ENCODE measurements around the gene FAM236B. TPM values are rescaled to one million over a fixed set of nuclear protein-coding genes. Genes with fewer than 3 reads are reported as not detected.
A peak's percentile ranks its signal among the peaks of the same experiment; 100 is the strongest.
"Not testable (repeated sequence)": the region's sequence is repeated elsewhere in the genome, so short reads cannot be mapped to it uniquely, and the experiment has no call there.

FAM236B gene
- total and polyA plus RNA-seq, 10 of the 15 experiments (the other 5 are each of a cell fraction or from before 2014, with no cell fraction given) = not detected

DNA sequence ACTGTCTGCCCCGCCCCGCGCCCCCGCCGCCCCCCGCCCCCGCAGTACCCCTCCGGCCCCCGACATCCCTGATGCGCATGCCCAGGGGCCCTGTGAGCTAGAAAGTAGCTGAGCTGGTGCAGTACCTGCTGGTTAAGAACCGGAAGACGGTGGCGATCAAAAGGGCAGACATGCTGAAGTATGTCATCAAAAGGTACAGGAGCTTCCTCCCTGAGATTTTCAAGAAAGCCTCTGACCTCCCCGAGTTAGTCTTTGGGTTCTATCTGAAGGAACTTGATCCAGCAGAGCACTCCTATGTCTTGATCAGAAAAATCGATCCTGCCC lies 5.0 kb downstream of the FAM236B start:
- SMC1A ChIA-PET (ENCODE audit: uncharacterized antibody, unreplicated experiment); H3K4me3 ChIP-seq; H3K4me1 ChIP-seq (ENCODE audit: control insufficient read depth, insufficient read depth, low read length); H3K27me3 ChIP-seq (replicated peaks in 1 of 2; ENCODE audit: control insufficient read depth in 2 of 2, insufficient read depth in 2 of 2, low read length in 1 of 2); H2AFZ ChIP-seq (ENCODE audit: control insufficient read depth, low read depth, low read length); FAIRE-seq; H3K79me2 ChIP-seq (ENCODE audit: control insufficient read depth, insufficient read depth, low read length); H3K36me3 ChIP-seq (ENCODE audit: control insufficient read depth in 2 of 2, insufficient read depth in 2 of 2, low read length in 1 of 2); H3K27ac ChIP-seq (ENCODE audit: control insufficient read depth, insufficient read depth); DNase-seq (ENCODE audit: low read depth, low spot score); BruUV-seq (replicated peaks); H3K9me3 ChIP-seq (replicated peaks; ENCODE audit: control insufficient read depth, insufficient read depth, low read length); H3K9ac ChIP-seq (ENCODE audit: control insufficient read depth, insufficient read depth, low read length); H3K4me2 ChIP-seq (ENCODE audit: control insufficient read depth, insufficient read depth); H4K20me1 ChIP-seq (ENCODE audit: control insufficient read depth, insufficient read depth); in situ Hi-C loops (cut with MboI); CTCF ChIA-PET; POLR2A ChIA-PET; RAD21 ChIA-PET (ENCODE audit: unreplicated experiment); intact Hi-C loops (cut with micrococcal nuclease; ENCODE audit: unreplicated experiment): not testable (repeated sequence)
- no CpG with 5 or more reads among the region's 15 CpGs for WGBS (ENCODE audit: insufficient coverage, insufficient replicate concordance, low lambda C conversion rate, missing lambda C conversion rate)
- ATAC-seq = peak; percentile 73

DNA sequence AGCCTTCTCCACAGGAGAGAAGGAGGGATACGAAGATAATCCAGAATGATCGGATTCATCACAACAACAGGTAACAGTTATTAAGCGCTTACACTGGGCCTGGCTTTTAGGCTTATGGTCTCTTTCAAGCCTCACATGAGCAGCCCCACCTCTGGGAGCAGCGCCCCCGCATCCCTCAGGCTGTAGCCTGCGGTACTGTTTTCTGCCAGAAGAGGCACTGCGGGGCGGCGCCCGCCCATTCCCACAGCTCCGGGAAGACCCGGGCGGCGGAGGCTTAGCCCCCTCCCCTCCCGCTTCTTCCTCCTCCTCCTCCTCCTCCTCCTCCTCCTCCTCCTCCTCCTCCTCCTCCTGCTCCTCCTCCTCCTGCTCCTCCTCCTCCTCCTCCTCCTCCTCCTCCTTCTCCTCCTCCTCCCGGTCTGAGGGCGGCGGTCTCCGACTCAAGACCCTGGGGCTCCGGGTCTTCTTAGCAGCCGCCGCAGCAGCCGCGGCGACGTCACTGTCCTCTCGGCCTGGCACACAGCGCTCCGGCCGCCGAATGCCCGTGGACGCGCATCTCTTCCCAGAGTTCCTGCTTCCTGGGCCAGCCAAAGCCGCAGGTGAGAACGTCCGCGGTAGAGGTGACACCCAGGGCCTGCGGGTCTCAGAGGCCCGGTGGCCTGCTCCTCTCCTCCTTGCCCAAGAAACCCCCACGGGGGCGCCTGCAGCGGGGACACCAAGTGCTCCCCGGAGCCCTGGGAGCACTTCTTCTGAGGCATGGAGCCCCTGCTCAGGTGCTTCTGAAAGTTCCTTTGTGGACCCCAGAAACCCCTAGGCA lies 5.6 kb downstream of the FAM236B start, which contains the start of gene DMRTC1B:
Gene DMRTC1B (plus strand): TSS at position 238 of the 814 bp plus-strand sequence. CDS start 68,246 bp downstream, outside the sequence.
- H3K9ac ChIP-seq (ENCODE audit: control insufficient read depth, insufficient read depth, low read length); H3K4me2 ChIP-seq (ENCODE audit: control insufficient read depth, insufficient read depth); intact Hi-C loops (cut with micrococcal nuclease; ENCODE audit: unreplicated experiment); DNase-seq (ENCODE audit: low read depth, low spot score); H3K36me3 ChIP-seq (ENCODE audit: control insufficient read depth in 2 of 2, insufficient read depth in 2 of 2, low read length in 1 of 2); H3K27me3 ChIP-seq (replicated peaks in 1 of 2; ENCODE audit: control insufficient read depth in 2 of 2, insufficient read depth in 2 of 2, low read length in 1 of 2); RAD21 ChIA-PET (ENCODE audit: unreplicated experiment); H3K4me1 ChIP-seq (ENCODE audit: control insufficient read depth, insufficient read depth, low read length); in situ Hi-C loops (cut with MboI); SMC1A ChIA-PET (ENCODE audit: uncharacterized antibody, unreplicated experiment); H3K79me2 ChIP-seq (ENCODE audit: control insufficient read depth, insufficient read depth, low read length); H4K20me1 ChIP-seq (ENCODE audit: control insufficient read depth, insufficient read depth); H3K9me3 ChIP-seq (replicated peaks; ENCODE audit: control insufficient read depth, insufficient read depth, low read length); H2AFZ ChIP-seq (ENCODE audit: control insufficient read depth, low read depth, low read length); H3K4me3 ChIP-seq; CTCF ChIA-PET; POLR2A ChIA-PET; BruUV-seq (replicated peaks); H3K27ac ChIP-seq (ENCODE audit: control insufficient read depth, insufficient read depth): not testable (repeated sequence)
- no CpG with 5 or more reads among the region's 44 CpGs for WGBS (ENCODE audit: insufficient coverage, insufficient replicate concordance, low lambda C conversion rate, missing lambda C conversion rate)
- peak; percentile 38 for FAIRE-seq
- ATAC-seq = peak; percentile 88

DNA sequence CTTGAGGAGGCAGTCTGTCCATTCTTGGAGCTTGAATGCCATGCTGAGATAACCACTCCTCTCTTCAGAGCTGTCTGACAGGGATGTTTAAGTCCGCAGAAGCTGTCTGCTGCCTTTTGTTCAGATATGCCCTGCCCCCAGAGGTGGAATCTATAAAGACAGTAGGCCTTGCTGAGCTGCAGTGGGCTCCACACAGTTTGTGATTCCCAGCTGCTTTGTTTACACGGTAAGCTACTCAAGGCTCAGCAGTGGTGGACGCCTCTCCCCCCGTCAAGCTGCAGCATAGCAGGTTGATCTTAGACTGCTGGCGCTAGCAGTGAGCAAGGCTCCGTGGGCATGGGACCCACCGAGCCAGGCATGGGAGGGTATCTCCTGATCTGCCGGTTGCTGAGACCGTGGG lies 22.0 kb downstream of the FAM236B start:
- H3K4me2 ChIP-seq (ENCODE audit: control insufficient read depth, insufficient read depth); POLR2A ChIA-PET; RAD21 ChIA-PET (ENCODE audit: unreplicated experiment); DNase-seq (ENCODE audit: low read depth, low spot score); H3K9me3 ChIP-seq (replicated peaks; ENCODE audit: control insufficient read depth, insufficient read depth, low read length); intact Hi-C loops (cut with micrococcal nuclease; ENCODE audit: unreplicated experiment); H2AFZ ChIP-seq (ENCODE audit: control insufficient read depth, low read depth, low read length); H3K36me3 ChIP-seq (ENCODE audit: control insufficient read depth in 2 of 2, insufficient read depth in 2 of 2, low read length in 1 of 2); CTCF ChIA-PET; H3K4me1 ChIP-seq (ENCODE audit: control insufficient read depth, insufficient read depth, low read length); SMC1A ChIA-PET (ENCODE audit: uncharacterized antibody, unreplicated experiment); ATAC-seq; H3K27me3 ChIP-seq (replicated peaks in 1 of 2; ENCODE audit: control insufficient read depth in 2 of 2, insufficient read depth in 2 of 2, low read length in 1 of 2); H3K79me2 ChIP-seq (ENCODE audit: control insufficient read depth, insufficient read depth, low read length); H3K27ac ChIP-seq (ENCODE audit: control insufficient read depth, insufficient read depth); H4K20me1 ChIP-seq (ENCODE audit: control insufficient read depth, insufficient read depth); FAIRE-seq; in situ Hi-C loops (cut with MboI); H3K9ac ChIP-seq (ENCODE audit: control insufficient read depth, insufficient read depth, low read length); BruUV-seq (replicated peaks); H3K4me3 ChIP-seq: not testable (repeated sequence)
- no CpG with 5 or more reads among the region's 9 CpGs for WGBS (ENCODE audit: insufficient coverage, insufficient replicate concordance, low lambda C conversion rate, missing lambda C conversion rate)

- H3K36me3 ChIP-seq (ENCODE audit: control insufficient read depth in 2 of 2, insufficient read depth in 2 of 2, low read length in 1 of 2); H3K9me3 ChIP-seq (replicated peaks; ENCODE audit: control insufficient read depth, insufficient read depth, low read length); SMC1A ChIA-PET (ENCODE audit: uncharacterized antibody, unreplicated experiment); RAD21 ChIA-PET (ENCODE audit: unreplicated experiment); ATAC-seq; H3K4me1 ChIP-seq (ENCODE audit: control insufficient read depth, insufficient read depth, low read length); DNase-seq (ENCODE audit: low read depth, low spot score); H4K20me1 ChIP-seq (ENCODE audit: control insufficient read depth, insufficient read depth); BruUV-seq (replicated peaks); H2AFZ ChIP-seq (ENCODE audit: control insufficient read depth, low read depth, low read length); FAIRE-seq; H3K27me3 ChIP-seq (replicated peaks in 1 of 2; ENCODE audit: control insufficient read depth in 2 of 2, insufficient read depth in 2 of 2, low read length in 1 of 2); POLR2A ChIA-PET; intact Hi-C loops (cut with micrococcal nuclease; ENCODE audit: unreplicated experiment); in situ Hi-C loops (cut with MboI); H3K4me3 ChIP-seq; H3K27ac ChIP-seq (ENCODE audit: control insufficient read depth, insufficient read depth); CTCF ChIA-PET; H3K9ac ChIP-seq (ENCODE audit: control insufficient read depth, insufficient read depth, low read length); H3K79me2 ChIP-seq (ENCODE audit: control insufficient read depth, insufficient read depth, low read length); H3K4me2 ChIP-seq (ENCODE audit: control insufficient read depth, insufficient read depth): not testable (repeated sequence)
- WGBS (ENCODE audit: insufficient coverage, insufficient replicate concordance, low lambda C conversion rate, missing lambda C conversion rate) = no CpG with 5 or more reads among the region's 3 CpGs
Measured at GRCh38 chrX:72748545-72748944, 33.9 kb downstream of the FAM236B start.
